GM19455 (cell line): Measurements from ENCODE around the gene ZNRD2.
"Not testable (repeated sequence)": the region's sequence is repeated elsewhere in the genome, so short reads cannot be mapped to it uniquely, and the experiment has no call there.

ENCODE experiments used
- ATAC-seq: cut with Tn5 transposase; IDR thresholded peaks from one replicate; pipeline ENCODE4 v1.9.1; 2021; ENCODE audit not compliant: unreplicated experiment

Gene ZNRD2

DNA sequence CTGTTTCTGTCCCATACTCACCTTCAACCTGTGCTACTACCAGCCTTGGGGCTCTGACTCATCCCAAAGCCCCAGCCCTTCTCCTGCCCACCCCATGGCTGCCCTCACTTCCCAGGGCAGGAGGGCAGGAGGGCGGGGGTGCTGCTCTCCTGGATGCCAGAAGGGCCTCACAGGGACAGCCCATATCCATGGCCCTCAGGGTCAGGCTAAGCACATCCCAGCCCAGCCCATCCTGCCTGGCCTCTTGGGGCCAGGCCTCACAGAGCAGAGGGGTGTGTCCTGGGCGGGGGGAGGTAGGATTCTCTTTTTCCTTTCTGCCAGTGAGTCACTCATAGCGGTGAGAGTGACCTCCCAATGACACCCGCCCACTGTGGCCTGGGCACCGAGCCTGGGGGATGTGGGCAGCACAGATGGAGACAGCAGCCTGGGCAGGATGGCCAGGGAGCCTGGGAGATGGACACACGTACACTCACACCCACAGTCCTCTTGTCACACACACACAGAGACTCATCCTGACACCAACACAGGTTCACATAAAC is 14.5 kb upstream of the ZNRD2 start:
- no peak for ATAC-seq

DNA sequence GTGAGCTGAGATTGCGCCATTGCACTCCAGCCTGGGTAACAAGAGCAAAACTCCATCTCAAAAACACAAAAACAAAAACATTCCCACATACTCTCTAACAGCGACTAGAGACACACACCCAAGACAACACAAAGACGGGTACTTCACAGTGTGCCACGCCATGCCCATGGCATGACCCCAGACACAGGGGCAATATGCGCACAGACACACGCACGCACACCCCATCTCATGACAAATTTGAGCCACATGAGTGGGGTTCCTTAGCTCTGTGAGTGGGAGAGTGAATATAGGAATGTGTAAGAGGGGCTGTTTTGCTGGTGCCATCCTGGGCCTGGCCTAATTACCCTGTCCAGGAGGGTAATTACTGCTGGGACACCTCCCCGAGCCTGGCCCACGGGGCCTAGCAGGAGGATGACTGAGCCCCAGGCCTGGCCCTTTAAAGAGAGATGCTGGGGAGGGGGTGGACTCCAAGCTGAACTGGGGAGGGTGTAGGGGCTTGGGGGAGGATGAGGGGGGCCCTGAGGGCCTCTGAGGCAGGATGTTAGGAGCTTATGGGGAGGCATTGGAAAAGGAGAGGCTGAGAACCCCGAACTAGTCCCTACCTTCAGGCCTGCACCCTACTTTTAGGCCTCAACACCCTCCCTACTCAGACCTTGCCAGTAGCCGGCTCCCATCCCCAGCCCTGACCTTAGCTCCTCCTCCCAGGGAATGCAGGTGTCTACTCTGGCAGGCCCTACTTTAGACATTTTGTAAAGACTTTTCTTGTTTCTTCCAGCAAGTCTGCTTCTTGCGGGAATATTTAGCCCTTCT is 13.6 kb upstream of the ZNRD2 start:
- ATAC-seq = no peak

DNA sequence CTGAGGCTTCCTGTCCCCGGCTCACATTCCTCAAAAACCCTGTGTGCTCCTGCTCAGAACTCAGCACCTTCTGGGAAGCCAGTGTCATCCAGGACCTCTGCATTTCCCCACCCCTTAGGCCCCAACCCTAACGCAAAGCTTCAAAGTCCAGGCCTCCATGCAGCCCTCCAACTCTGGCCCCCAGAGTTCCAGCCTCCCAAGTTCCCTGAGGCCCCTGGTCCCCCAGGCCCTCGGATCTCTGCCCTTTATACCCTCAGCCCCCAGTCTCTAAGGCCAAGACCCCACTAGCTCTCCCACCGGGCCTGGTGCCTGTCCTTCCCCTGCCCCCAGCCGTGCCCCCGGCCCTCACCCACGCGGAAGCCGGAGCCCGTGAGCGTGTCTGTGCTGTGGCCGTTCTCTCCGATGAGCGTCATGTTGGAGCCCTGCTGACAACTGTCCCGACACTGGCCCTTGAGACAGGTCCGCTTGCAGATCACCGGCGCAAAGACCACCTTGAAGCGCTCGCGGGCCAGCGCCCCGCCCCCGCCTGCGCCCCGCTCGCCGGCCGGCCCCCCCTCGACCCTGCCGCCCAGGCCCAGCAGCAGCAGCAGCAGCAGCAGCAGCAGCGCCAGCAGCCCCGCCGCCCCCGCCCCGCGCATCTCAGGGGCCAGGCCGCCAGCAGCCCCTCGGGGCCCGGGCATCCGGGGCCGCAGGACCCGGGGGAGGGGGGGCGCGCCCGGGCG is 12.8 kb upstream of the ZNRD2 start:
- ATAC-seq = no peak

DNA sequence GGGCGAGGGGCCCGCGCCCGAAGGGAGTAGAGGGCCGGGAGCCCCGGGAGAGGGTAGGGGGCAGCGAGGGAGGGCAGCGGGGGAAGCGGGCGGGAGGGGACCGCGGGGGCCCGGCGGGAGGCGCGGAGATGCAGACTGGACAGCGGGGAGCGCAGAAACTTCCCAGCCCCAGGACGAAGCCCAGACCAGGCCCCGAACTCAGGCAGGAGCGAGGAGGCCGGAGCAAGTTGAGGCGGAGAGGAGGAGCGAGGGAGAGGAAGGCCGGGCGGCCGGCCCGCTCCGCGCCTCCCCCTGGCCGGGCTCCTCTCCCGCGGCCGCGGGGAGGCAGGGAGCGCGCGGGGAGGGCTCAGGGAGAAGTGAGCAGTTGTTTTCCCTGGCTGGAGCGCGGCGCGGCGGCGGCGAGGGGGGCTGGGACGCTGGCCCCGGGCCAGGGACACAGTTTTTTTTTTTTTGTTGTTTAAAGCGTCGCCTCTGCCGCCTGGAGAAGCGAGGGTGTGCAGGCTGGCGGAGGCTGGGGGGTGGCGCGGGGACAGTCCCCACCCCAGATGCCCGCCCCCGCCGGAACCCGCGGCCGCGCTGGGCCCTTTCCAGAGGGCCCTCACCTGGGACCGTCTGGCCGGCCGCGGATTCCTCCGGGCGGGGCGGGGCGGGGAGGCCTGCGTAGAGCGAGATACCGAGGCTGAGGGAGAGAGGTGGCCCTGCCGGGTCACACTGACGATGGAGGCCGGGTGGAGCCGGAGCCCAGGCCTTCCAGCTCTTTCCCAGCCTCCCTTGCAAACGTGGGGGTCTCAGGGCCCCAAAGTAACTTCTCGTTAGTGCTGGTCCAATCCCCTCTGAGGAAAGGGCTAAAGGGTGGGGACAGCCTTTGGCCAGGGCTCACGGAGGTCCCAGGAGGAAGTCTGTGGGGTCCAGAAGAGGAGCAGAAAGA is 12.0 kb upstream of the ZNRD2 start, which contains the start of gene LTBP3:
LTBP3 (minus strand) TSS at position 358 of the 928 bp plus-strand sequence. CDS start 400 bp downstream, outside the sequence.
- no peak for ATAC-seq

DNA sequence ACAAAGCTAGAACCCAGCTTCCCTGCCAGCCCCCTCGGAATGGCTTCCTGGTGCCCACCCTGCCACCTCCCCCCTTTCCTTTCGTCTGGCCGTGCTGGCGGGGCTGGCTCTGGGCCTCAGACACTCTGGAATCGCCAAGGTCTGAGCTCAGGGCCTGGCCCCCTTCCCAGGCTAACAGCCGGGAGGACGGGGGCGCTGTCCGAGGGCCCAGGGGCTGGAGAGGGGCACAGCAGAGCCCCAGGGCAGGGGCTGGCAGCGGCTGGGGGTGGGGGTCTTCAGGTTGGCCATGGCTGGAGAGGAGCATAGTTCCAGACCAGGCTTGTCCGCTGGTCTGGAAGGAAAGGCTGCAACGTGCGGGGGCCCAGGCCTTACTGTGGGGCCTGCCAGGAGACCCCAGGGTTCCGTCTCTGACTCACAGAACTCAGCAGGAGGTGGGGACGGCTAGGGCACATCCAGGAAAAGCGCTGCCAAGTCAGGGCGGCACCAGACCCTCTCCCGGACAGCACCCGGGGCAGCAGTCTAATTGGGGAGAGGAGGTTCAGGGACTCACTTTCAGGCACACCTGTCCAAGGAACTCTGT is 11.3 kb upstream of the ZNRD2 start:
- ATAC-seq = no peak

DNA sequence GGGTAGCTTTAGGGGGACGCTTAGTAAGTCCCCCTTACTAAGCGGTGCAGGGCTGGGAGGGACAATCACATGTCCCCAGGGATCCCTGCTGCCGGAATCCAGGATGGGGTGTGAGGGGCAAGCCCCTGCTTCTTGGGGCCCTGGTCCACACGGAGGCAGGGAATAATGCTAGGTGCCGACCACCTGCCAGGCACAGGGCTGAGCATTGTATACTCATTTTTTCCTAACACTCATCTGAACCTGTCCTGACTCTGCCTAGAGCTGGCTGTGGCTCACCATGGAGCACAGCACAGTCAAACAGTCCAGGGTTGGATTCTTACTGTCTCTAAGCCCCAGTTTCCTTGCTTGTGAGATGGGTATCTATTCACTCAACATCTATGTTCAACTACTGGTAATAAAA is 10.7 kb upstream of the ZNRD2 start:
- ATAC-seq = no peak

DNA sequence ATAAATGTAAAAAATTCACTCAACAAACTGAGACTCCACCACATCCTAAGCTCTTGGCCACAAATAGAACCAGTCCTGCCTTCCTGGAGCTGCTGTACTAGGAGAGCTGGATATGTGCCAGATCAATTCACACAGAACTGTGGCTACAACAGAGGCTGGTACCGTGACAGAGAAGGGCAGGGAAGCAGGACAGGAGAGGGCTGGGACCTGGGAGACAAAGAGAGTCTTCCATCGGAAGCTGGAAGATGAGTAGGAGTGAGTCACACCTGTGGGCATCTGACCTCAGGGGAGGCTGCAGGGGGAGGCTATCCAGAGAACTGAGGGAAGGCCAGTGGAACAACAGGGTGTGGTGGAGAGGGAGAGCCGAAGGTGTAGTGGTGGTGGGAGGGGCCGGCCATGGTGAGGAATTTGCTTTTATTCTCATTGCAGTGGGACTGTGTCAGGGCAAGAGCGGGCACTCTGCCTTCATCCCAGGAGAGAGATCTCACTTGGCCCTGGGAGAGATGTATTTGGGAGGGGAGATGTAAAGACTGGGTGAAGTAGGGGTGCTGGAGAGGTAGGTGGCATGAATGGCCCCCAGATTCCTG is 10.2 kb upstream of the ZNRD2 start:
- no peak for ATAC-seq

DNA sequence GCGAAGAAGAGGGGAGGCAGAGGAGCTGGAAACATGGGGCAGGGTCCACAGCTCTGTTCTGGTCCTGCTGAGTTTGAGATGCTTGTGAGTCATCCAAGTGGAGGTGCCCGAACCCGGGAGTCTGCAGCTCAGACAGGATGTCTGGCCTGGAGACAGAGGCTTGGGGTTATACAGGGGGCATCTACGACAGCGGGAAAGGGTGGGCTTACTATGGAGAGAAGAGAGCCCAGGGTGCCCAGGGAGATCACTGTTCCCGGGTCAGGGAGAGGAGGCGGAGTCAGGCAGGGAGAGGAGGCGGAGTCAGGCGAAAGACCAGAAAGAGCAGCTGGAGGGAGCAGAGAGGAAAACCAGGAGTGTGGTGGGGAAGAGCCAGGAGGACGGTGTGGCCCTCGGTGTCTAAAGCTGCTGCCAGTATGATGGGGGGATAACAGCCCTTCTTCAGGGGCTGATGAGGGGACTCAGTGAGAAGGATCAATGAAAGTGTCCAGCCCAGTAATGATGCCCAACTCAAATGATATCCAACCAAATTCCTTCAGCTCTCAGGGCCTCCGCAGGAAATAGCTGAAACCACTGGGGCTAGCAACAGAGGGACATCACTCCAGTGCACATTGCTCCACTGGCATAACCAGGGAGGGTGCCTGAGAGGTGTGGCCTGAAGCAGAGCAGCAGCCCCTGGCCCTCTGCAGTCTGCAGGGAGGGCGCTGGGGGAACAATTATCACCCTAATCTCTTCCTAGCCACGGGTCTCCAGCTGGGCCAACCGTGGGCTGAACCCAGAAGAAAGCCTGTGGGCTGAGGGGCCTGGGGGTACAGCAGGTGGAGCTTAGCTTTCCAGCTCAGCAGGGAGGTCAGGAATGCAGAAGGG is 9.5 kb upstream of the ZNRD2 start:
- ATAC-seq = no peak

DNA sequence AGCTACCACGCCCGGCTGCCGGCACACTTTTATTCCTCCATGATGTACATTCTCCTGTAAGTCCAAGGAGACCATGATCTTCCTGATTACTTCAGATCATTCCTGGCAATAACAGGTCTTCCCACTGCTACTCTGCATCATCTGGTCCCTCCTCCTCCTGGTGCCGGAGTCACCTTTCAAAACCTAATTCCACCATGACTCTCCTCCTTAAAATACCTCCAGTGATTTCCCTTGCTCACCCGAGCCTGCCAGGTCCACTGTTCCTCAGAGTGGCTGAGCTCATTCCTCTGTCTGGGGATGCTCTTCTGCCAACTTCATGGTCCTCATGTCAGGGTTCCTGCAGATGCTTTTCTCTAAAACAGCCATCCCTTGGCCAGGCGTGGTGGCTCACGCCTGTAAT is 8.3 kb upstream of the ZNRD2 start:
- ATAC-seq = no peak

DNA sequence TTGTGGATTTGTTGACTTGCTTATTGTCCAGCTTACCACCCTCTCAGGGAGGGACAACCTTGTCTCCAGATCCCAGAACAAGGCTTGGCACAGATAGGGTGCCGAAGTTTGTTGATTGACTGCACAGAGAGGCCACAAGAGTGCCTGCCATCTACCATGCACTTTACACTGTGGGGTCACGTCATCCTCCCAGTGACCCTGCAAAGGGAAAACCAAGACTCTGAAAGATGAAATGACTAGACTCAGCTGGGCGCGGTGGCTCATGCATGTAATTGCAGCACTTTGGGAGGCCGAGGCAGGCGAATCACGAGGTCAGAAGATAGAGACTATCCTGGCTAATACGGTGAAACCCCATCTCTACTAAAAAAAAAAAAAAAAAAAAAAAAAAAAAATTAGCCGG is 7.5 kb upstream of the ZNRD2 start:
- no peak for ATAC-seq

DNA sequence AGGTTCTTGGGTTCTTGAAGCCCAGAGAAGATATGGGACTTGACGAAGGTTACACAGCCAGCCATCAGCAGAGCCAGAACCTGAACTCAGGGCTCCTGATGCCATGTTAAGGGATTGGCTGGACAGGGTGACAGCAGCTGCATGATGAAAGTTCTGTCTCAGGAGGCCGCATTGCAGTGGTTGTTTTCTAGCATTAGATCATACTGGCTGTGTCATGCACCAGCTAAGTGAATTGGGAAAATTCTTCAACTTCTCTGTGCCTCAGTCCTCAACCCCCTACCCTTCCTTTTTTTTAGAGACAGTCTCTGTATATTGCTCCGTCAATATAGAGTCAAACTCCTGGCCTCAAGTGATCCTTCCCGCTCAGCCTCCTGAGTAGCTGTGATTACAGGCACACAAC is 6.7 kb upstream of the ZNRD2 start:
- no peak for ATAC-seq

DNA sequence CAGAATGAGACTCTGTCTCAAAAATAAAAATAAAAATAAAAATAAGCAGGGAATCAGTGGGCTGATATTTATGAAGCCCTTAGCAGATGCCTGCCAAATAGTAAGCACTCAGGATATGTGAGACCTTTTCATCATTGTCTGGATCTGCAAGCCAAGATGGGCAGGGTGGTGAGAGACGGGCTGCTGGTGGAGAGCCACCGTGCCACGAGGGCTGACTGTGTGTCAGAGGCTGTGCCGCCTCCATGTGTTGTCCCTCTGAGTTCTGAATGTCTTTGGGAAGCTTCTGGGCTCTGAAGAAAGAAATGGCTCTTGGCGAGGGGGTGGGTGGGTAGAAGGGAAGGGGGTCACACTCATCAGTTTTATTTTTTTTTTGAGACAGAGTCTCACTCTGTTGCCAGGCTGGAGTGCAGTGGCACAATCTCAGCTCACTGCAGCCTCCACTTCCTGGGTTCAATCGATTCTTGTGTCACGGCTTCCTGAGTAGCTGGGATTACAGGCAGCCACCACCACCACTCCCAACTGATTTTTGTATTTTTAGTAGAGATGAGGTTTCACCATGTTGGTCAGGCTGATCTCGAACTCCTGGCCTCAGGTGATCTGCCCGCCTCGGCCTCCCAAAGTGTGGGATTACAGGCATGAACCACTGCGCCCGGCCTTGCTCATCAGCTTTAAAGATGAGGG is 5.3 kb upstream of the ZNRD2 start:
- not testable (repeated sequence) for ATAC-seq

DNA sequence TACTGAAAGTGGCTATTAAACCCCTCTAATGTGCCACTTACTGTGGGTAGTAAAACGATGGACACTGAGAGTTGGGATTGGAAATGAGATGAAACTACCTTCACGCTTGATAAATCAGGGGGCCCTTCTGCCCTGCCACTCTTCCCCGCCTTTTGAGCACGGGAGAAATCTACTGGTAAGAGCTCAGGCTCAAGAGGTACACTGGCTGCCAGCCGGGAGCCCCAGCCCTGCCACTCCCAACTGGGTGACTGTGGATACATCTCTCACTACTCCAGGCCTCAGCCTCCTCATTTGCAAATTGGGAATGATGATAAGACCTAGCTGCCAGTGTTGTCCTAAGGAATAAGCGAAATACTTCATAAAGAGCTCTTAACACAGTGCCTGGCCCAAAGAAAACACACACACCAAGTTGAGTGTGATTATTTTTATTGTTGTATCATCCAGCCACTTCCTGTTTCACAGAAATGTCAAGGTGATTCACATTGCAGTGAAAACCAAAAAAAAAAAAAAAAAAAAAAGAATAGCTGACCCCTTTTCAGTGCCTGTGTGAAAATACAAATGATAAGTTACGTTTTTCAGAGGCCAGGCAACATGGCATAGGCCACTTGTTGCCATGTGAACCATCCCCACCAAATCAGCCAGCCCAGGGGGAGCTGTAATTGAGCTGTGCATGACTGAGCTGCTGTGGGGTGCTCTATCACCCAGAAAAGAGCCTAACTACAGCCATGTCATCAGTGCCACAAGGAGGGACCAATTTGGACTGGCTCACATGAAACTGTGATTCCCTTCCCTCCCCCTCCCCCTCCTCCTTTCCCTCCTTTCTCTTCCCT is 4.4 kb upstream of the ZNRD2 start:
- no peak for ATAC-seq

DNA sequence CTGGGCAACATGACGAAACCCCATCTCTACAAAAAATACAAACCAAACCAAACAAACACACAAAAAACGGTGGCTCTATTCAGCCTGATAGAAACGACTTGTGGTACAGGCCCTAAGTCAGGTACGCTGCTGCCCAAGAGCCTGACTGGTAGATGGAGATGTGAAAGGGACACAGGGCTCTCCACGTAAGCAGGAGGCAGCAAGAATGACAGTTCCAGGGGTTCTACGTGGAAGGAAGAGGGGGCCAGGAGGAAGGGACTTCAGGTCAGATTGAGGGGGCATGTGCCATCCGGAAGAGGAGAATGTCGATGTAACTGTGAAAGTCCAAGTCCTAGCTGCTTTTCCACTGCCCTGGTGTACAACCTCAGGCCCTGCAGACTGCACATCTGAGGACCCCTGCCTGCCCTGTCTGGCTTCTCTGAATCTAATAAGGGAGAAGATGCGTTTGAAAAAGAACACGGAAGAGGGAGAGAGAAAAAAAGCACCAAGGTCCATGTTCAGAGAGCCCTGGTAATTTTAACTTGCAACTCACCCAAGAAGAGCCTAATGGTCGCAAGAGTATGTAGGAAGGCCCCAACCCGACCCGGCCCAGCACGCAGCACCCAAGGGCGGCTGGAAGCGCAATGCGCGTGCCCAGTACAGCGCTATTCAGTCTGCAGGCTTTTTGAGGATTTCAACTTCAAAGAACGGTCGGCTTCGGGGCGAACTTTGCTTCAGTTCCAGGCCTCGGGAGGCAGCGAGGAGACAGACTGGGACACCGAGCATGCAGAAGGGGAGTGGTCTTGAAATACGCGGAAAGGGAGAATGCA is 909 bp upstream of the ZNRD2 start:
- ATAC-seq = no peak

DNA sequence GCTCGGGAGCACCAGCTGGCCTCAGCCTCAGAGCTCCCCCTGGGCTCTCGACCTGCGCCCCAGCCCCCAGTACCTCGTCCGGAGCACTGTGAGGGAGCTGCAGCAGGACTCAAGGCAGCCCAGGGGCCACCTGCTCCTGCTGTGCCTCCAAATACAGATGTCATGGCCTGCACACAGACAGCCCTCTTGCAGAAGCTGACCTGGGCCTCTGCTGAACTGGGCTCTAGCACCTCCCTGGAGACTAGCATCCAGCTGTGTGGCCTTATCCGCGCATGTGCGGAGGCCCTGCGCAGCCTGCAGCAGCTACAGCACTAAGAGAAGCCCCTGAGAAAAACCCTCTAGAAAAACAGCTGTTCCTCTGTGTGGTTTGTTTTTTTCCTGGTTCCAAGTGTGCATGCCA is 1.1 kb downstream of the ZNRD2 start:
- ATAC-seq = no peak

DNA sequence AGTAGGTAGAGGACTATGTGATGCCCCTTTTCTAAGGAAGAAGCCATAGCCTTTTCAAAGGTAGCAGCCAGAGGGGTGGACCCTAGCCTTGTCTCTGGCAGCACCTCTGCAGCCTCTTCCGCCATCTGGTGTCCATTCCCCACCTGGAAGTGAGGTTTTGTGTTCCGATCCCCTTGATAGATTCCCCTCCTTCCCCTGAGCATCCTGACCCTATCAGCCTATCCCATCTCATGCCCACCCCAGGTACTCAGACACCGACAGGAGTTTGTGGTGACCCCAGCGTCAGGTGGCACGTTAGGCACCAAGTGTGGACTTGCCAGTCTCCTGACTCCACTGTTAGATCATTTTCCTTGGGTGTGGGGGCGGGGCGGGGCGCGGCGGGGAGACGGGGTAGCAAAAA is 1.7 kb downstream of the ZNRD2 start:
- ATAC-seq = no peak

DNA sequence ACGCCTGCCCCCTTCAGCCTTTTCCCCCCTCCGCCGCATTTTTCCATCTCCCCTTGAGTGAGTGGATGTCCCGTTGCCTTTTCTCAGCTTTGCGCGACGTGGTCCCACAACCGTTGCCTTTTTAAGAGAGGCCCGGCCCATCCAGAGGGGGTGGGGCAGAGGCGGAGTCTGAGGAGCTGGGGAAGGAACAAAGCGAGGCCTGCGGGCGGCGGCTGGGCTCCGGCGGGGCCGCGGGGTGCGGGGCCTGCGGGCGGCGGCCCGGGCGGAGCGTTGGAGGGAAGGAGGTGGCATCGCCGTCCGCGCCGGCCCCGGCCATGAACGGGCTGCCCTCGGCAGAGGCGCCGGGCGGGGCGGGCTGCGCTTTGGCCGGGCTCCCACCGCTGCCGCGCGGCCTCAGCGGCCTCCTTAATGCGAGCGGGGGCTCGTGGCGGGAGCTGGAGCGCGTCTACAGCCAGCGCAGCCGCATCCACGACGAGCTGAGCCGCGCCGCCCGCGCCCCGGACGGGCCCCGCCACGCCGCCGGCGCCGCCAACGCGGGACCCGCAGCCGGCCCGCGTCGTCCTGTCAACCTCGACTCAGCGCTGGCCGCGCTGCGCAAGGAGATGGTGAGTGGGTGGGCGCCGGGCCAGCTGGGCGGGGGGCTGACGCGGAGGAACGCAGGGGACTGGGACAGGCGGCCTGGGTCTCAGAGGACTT is 2.2 kb downstream of the ZNRD2 start, which contains the start of gene FAM89B:
FAM89B (plus strand) TSS at position 183 of the 696 bp plus-strand sequence; CDS start at position 315, 132 bp downstream.
- ATAC-seq = no peak
